Smooth muscle cell (in vitro differentiated cells): ENCODE data around the gene NIPAL4. TPM values are rescaled to one million over a fixed set of nuclear protein-coding genes. Genes with fewer than 3 reads are reported as not detected.

ENCODE experiments used
- DNase-seq: peaks from one replicate; lab custom pipeline; 2025; ENCODE audit not compliant: unreplicated experiment; lab: John Stamatoyannopoulos, UW
- H2AFZ ChIP-seq: fragments of 200-600 bp; sonication (generic); 2 replicates; pipeline ENCODE4 v1.6.0; 2016; ENCODE audit warnings: antibody characterized with exemption, low read depth, mild to moderate bottlenecking
- H3F3A ChIP-seq: fragments of 200-600 bp; sonication (generic); 2 replicates; pipeline ENCODE4 v1.6.0; 2017; ENCODE audit warnings: antibody characterized with exemption, low read depth
- H3K27ac ChIP-seq: fragments of 200-600 bp; sonication (generic); 2 replicates; pipeline ENCODE4 v1.5.1; 2016; ENCODE audit warnings: low read depth, mild to moderate bottlenecking
- H3K27me3 ChIP-seq: fragments of 200-600 bp; sonication (generic); 2 replicates; pipeline ENCODE4 v1.6.1; 2016; ENCODE audit warnings: low read depth, mild to moderate bottlenecking
- H3K36me3 ChIP-seq: fragments of 200-600 bp; sonication (generic); 2 replicates; pipeline ENCODE4 v1.5.1; 2016; ENCODE audit warnings: low read depth
- H3K4me1 ChIP-seq: fragments of 200-600 bp; sonication (generic); 2 replicates; pipeline ENCODE4 v1.5.1; 2016; ENCODE audit warnings: low read depth
- H3K4me2 ChIP-seq: fragments of 200-600 bp; sonication (generic); 2 replicates; pipeline ENCODE4 v1.6.0; 2016; ENCODE audit warnings: mild to moderate bottlenecking
- H3K4me3 ChIP-seq: fragments of 200-600 bp; sonication (generic); 2 replicates; pipeline ENCODE4 v1.5.1; 2016; ENCODE audit warnings: mild to moderate bottlenecking
- H3K79me2 ChIP-seq: fragments of 200-600 bp; sonication (generic); 2 replicates; pipeline ENCODE4 v1.6.0; 2016; ENCODE audit warnings: low read depth, mild to moderate bottlenecking
- H3K9ac ChIP-seq: fragments of 200-600 bp; sonication (generic); 2 replicates; pipeline ENCODE4 v1.6.0; 2016; ENCODE audit warnings: low read depth
- H3K9me3 ChIP-seq: fragments of 200-600 bp; sonication (generic); replicated peaks from 2 replicates; pipeline ENCODE4 v1.5.1; 2016; ENCODE audit warnings: low read depth
- H4K20me1 ChIP-seq: fragments of 200-600 bp; sonication (generic); 2 replicates; pipeline ENCODE4 v1.6.0; 2016; ENCODE audit warnings: low read depth
- WGBS: methylation state at CpG from one replicate; pipeline ENCODE4 v1.1.7; 2016; ENCODE audit warnings: low lambda C conversion rate; 5-methylcytosine and 5-hydroxymethylcytosine counted together
- polyA plus RNA-seq: library from polyadenylated mRNA; unstranded; fragments of >200 nt; fragmentation: Nextera tagmentation; extraction: Ambion mirVana; gene quantifications from 2 replicates; pipeline ENCODE4 v1.2.1, GENCODE V29; 2016
- total RNA-seq: library from RNA; depleted of rRNA; stranded (reverse); fragments of >200 nt; gene quantifications from 2 replicates; pipeline ENCODE4 v1.2.3, GENCODE V29; 2014
- TF ChIP-seq, protein P1 (sequence below): fragments of 200-600 bp; sonication (generic); IDR thresholded peaks from 2 replicates; pipeline ENCODE4 v1.5.1; 2017; ENCODE audit warnings: borderline replicate concordance, mild to moderate bottlenecking, antibody characterized with exemption; ENCODE audit not compliant: insufficient read depth, poor library complexity, severe bottlenecking

The NIPAL4 gene
- total and polyA plus RNA-seq, 2 experiments from 2014 or later = 0.37 to 6.9 TPM

DNA sequence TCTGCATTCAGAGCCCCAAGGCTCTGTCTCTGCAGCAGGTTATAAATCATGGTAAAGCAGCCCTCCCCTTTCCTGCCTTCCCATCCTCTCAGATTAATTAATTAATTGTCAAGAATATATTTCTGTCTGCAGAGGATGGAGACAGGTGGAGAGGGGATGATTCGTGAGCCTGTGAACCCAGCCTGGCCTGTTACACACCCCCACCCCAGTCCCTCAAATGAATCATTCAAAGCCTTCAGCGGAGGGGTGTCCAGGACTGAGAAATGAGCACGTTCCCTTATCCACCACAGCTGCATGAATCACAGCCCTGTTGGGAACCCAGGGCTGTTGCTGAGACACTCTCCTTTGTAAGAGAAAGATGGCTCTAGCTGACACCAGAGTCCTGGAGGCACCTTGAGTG lies 56.0 kb downstream of the NIPAL4 start:
- H3K9ac ChIP-seq = peak overlapping the region; percentile 60
- H3K4me3 ChIP-seq = no peak overlapping the region
- H3K27me3 ChIP-seq = no peaks in the 10 kb centered on the region
- WGBS = 5% methylated on average over 3 of the region's 3 CpGs
- H3K4me1 ChIP-seq = no peaks in the 10 kb centered on the region
- no peaks in the 10 kb centered on the region for H3K9me3 ChIP-seq
- H3K36me3 ChIP-seq = peaks cover 7% of the 10 kb centered on the region
- no peak overlapping the region for H2AFZ ChIP-seq
- peaks cover 41% of the 10 kb centered on the region for H4K20me1 ChIP-seq
- DNase-seq = no peak
- H3K4me2 ChIP-seq = peak overlapping the region; percentile 20
- TF ChIP-seq, protein P1, sequence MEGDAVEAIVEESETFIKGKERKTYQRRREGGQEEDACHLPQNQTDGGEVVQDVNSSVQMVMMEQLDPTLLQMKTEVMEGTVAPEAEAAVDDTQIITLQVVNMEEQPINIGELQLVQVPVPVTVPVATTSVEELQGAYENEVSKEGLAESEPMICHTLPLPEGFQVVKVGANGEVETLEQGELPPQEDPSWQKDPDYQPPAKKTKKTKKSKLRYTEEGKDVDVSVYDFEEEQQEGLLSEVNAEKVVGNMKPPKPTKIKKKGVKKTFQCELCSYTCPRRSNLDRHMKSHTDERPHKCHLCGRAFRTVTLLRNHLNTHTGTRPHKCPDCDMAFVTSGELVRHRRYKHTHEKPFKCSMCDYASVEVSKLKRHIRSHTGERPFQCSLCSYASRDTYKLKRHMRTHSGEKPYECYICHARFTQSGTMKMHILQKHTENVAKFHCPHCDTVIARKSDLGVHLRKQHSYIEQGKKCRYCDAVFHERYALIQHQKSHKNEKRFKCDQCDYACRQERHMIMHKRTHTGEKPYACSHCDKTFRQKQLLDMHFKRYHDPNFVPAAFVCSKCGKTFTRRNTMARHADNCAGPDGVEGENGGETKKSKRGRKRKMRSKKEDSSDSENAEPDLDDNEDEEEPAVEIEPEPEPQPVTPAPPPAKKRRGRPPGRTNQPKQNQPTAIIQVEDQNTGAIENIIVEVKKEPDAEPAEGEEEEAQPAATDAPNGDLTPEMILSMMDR = no peak
- H3K79me2 ChIP-seq = no peaks in the 10 kb centered on the region
- peak overlapping the region; percentile 87 for H3K27ac ChIP-seq
- peaks cover 32% of the 10 kb centered on the region for H3F3A ChIP-seq

DNA sequence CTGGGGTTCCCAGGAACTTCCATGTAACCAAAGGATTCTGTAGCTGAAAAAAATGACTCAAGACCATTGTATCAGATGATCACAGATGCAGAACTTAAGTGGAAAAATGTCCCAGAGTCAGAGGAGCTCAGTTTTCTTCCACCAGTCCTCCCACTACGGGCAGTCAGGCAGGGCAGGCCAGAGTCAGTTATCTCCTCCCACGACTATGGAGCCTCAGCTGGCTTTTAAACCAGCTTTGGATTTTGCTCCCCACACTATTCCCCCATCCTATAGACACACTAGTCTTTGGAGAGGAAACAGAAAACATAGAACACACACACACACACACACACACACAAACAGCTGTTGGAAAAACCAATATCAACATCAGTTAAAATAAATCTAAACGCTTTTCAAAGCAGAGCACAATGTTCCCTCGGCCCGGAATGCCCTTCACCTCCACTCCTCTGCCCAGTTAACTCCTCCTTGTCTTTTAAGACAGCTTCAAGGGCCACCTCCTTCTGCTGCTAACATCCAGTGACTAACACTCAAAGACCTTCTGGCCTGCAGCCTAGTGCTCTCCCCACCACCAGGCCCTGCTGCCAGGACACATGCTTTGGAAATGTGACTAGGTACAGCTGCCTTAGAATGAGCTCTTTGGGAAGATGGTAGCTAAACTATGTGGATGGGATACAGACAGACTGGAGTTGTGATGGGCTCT lies 56.8 kb downstream of the NIPAL4 start:
- peaks cover 32% of the 10 kb centered on the region for H3F3A ChIP-seq
- no peaks in the 10 kb centered on the region for H3K9me3 ChIP-seq
- TF ChIP-seq, protein P1 = no peak
- no peaks in the 10 kb centered on the region for H3K27me3 ChIP-seq
- 25% methylated on average over 5 of the region's 5 CpGs for WGBS
- peaks cover 42% of the 10 kb centered on the region for H4K20me1 ChIP-seq
- H3K36me3 ChIP-seq = peaks cover 7% of the 10 kb centered on the region
- no peaks in the 10 kb centered on the region for H3K79me2 ChIP-seq
- H3K4me3 ChIP-seq = no peak overlapping the region
- H3K4me2 ChIP-seq = peak overlapping the region; percentile 20
- no peak for DNase-seq
- peak overlapping the region; percentile 60 for H3K9ac ChIP-seq
- peak overlapping the region; percentile 87 for H3K27ac ChIP-seq
- H2AFZ ChIP-seq = no peak overlapping the region
- H3K4me1 ChIP-seq = no peaks in the 10 kb centered on the region

DNA sequence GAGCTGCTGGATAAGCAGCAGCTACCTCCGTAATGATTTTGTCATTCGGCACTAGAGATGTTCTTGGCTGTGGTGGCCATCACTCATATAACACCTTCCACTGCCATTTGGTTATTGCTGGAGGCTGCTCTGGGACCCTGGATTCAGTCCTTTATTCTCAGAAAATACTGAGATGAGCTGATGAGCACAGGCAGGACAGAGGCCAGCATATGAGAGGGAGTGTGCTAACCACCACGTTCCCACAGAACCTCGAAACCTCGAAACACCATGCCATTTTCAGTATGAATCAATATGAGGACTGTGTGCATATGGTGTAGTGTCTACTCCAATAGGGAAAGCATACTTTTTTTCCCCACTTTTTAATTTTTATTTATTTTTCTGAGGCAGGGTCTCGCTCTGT lies 59.0 kb downstream of the NIPAL4 start:
- H4K20me1 ChIP-seq = peaks cover 59% of the 10 kb centered on the region
- no peaks in the 10 kb centered on the region for H3K9me3 ChIP-seq
- peaks cover 3% of the 10 kb centered on the region for H3K79me2 ChIP-seq
- no peak overlapping the region for H3K4me3 ChIP-seq
- no peak overlapping the region for H2AFZ ChIP-seq
- no peak for DNase-seq
- H3K27ac ChIP-seq = no peak overlapping the region
- H3K4me2 ChIP-seq = no peak overlapping the region
- H3K27me3 ChIP-seq = no peaks in the 10 kb centered on the region
- H3K36me3 ChIP-seq = peaks cover 7% of the 10 kb centered on the region
- TF ChIP-seq, protein P1 = no peak
- WGBS = 94% methylated on average over 6 of the region's 6 CpGs
- no peaks in the 10 kb centered on the region for H3K4me1 ChIP-seq
- H3F3A ChIP-seq = peaks cover 26% of the 10 kb centered on the region
- H3K9ac ChIP-seq = no peak overlapping the region
